Loucy (cell line): ENCODE results near the gene SUGP2.

Source experiments
- H2AFZ ChIP-seq: fragments of 200-600 bp; sonication (generic); 2 replicates; pipeline ENCODE4 v1.6.0; 2016; ENCODE audit warnings: antibody characterized with exemption, mild to moderate bottlenecking, low read length, moderate library complexity
- H3F3A ChIP-seq: fragments of 200-600 bp; 2 replicates; pipeline ENCODE4 v1.6.0; 2016; ENCODE audit warnings: antibody characterized with exemption, low read depth, mild to moderate bottlenecking
- H3K27me3 ChIP-seq: fragments of 200-600 bp; sonication (generic); 2 replicates; pipeline ENCODE4 v1.6.1; 2014; ENCODE audit warnings: low read length, mild to moderate bottlenecking; ENCODE audit not compliant: insufficient read depth, poor library complexity, severe bottlenecking
- H3K36me3 ChIP-seq: fragments of 200-600 bp; sonication (generic); 2 replicates; pipeline ENCODE4 v1.6.1; 2016; ENCODE audit warnings: low read length; ENCODE audit not compliant: insufficient read depth
- H3K4me1 ChIP-seq: fragments of 200-600 bp; sonication (generic); 2 replicates; pipeline ENCODE4 v1.5.1; 2014; ENCODE audit warnings: low read length, mild to moderate bottlenecking; ENCODE audit not compliant: insufficient read depth, poor library complexity, severe bottlenecking
- H3K4me2 ChIP-seq: fragments of 200-600 bp; sonication (generic); 2 replicates; pipeline ENCODE4 v1.6.0; 2014; ENCODE audit warnings: antibody characterized with exemption, low read length, low read depth, mild to moderate bottlenecking; ENCODE audit not compliant: poor library complexity, severe bottlenecking
- H3K4me3 ChIP-seq: fragments of 200-600 bp; sonication (generic); 2 replicates; pipeline ENCODE4 v1.5.1; 2014; ENCODE audit warnings: low read length, mild to moderate bottlenecking, mixed read lengths; ENCODE audit not compliant: poor library complexity, severe bottlenecking
- H3K79me2 ChIP-seq: fragments of 200-600 bp; sonication (generic); 2 replicates; pipeline ENCODE4 v1.6.1; 2014; ENCODE audit warnings: low read length; ENCODE audit not compliant: insufficient read depth
- H3K9ac ChIP-seq: fragments of 200-600 bp; sonication (generic); 2 replicates; pipeline ENCODE4 v1.6.0; 2014; ENCODE audit warnings: mild to moderate bottlenecking, low read depth, low read length, moderate library complexity; ENCODE audit not compliant: poor library complexity, severe bottlenecking
- H3K9me2 ChIP-seq: fragments of 200-600 bp; sonication (generic); replicated peaks from 2 replicates; pipeline ENCODE4 v1.6.1; 2016; ENCODE audit warnings: low read depth, low read length, mixed read lengths
- H3K9me3 ChIP-seq: fragments of 200-600 bp; sonication (generic); 2 replicates; pipeline ENCODE4 v1.6.1; 2014; ENCODE audit warnings: mild to moderate bottlenecking, antibody characterized with exemption, low read length, low read depth; ENCODE audit not compliant: insufficient read depth
- H4K20me1 ChIP-seq: fragments of 200-600 bp; sonication (generic); 2 replicates; pipeline ENCODE4 v1.6.0; 2014; ENCODE audit warnings: antibody characterized with exemption, low read length, mild to moderate bottlenecking; ENCODE audit not compliant: insufficient read depth, poor library complexity, severe bottlenecking
- CTCF ChIP-seq: fragments of 200-600 bp; sonication (generic); conservative IDR thresholded peaks from 2 replicates; pipeline ENCODE4 v1.5.1; 2014; ENCODE audit warnings: mild to moderate bottlenecking, antibody characterized with exemption, low read length
- EZH2phosphoT487 ChIP-seq: fragments of 200-600 bp; IDR thresholded peaks from 2 replicates; pipeline ENCODE4 v1.6.1; 2018; ENCODE audit warnings: antibody characterized with exemption, mild to moderate bottlenecking, moderate library complexity, borderline replicate concordance

Gene SUGP2

GRCh38 chr19:19061506-19061905 lies 28.2 kb upstream of the SUGP2 start:
- H3K9me2 ChIP-seq, result no peaks in the 10 kb centered on the region
- peaks cover 18% of the 10 kb centered on the region; the same call in 1 of the 2 replicates for H3K79me2 ChIP-seq
- peaks cover 37% of the 10 kb centered on the region for H3K4me1 ChIP-seq
- H3K27me3 ChIP-seq, result no peaks in the 10 kb centered on the region
- TF ChIP-seq CTCF, result no peak
- no peak for TF ChIP-seq EZH2phosphoT487
- H3F3A ChIP-seq, result 0 out of 2 replicates have a peak, but pooled peaks cover 4% of the 10 kb centered on the region
- H3K36me3 ChIP-seq, result peaks cover 15% of the 10 kb centered on the region; the same call in 1 of the 2 replicates
- H3K4me3 ChIP-seq, result no peak overlapping the region
- no peak overlapping the region for H2AFZ ChIP-seq
- no peak overlapping the region for H3K9ac ChIP-seq
- no peaks in the 10 kb centered on the region for H3K9me3 ChIP-seq
- no peaks in the 10 kb centered on the region for H4K20me1 ChIP-seq
- no peak overlapping the region for H3K4me2 ChIP-seq

- H3K4me3 ChIP-seq, result no peak overlapping the region
- H3K9ac ChIP-seq, result peak overlapping the region; percentile 20
- no peaks in the 10 kb centered on the region for H3K9me3 ChIP-seq
- no peaks in the 10 kb centered on the region for H4K20me1 ChIP-seq
- 0 out of 2 replicates have a peak, but pooled peaks cover 4% of the 10 kb centered on the region for H3F3A ChIP-seq
- H3K79me2 ChIP-seq, result peaks cover 5% of the 10 kb centered on the region; the same call in 1 of the 2 replicates
- H3K36me3 ChIP-seq, result peaks cover 24% of the 10 kb centered on the region; the same call in 1 of the 2 replicates
- H2AFZ ChIP-seq, result no peak overlapping the region
- H3K27me3 ChIP-seq, result no peaks in the 10 kb centered on the region
- H3K4me2 ChIP-seq, result peak overlapping the region; percentile 42
- peaks cover 26% of the 10 kb centered on the region for H3K4me1 ChIP-seq
- no peak for TF ChIP-seq CTCF
- TF ChIP-seq EZH2phosphoT487, result no peak
- no peaks in the 10 kb centered on the region for H3K9me2 ChIP-seq
Observed at GRCh38 chr19:19059837-19060611, 26.7 kb upstream of the SUGP2 start.

DNA sequence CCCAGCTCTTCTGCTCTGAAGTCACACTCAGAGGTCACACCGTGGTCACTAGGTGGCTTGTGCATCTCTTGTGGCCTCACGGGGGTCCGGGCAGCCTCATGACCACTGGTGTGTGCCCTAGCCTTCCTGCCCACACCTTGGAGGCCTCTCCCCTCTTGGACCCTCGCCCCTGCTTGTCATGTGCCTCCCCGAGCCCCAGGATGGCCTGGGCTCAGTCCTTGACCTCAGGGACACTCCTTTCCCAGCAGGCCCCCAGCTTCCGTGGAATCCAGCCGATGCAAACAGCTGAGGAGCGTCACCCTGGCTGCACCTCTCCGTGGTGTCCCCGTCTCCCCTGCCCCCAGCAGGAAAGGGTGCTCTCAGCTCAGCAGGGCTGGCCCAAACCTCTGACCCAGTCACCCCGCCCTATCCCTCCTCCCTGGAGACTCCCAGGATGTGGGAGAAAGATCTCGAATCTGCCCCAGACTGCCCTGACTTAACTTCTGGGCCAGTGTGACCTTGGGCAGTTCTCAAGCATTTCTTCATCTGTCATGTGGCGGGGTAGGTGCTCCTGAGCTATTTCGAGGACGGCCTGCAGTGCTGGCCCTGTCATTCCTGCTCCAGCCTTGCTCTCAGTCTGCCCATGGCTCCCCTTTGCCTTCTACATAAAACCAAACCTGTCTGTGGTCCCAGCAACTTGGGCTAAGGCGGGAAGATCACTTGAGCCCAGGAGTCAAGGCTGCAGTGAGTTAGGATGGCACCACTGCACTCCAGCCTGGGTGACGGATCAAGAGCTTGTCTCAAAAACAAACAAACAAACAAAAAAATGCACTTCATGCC lies 25.9 kb upstream of the SUGP2 start:
- Histone ChIP-seq H3K79me2 (peaks cover 1% of the 10 kb centered on the region; the same call in 1 of the 2 replicates), H3K4me3 (no peak overlapping the region), H3K27me3 (no peaks in the 10 kb centered on the region), H3K4me1 (peaks cover 24% of the 10 kb centered on the region), H3K9me3 (no peaks in the 10 kb centered on the region), H3K36me3 (peaks cover 32% of the 10 kb centered on the region; the same call in 1 of the 2 replicates), H3K9me2 (no peaks in the 10 kb centered on the region), H3F3A (no peaks in the 10 kb centered on the region), H3K4me2 (peak overlapping the region; percentile 42), H3K9ac (peak overlapping the region; percentile 20), H4K20me1 (no peaks in the 10 kb centered on the region), H2AFZ (no peak overlapping the region)
- TF ChIP-seq EZH2phosphoT487 (no peak), CTCF (no peak)
